Muscle layer of duodenum (tissue), 2 donors: ENCODE results near the gene OGG1.

Source experiments
- H3K27ac ChIP-seq: one replicate; pipeline ENCODE4 v1.7.0; 2013; ENCODE audit warnings: mild to moderate bottlenecking, low read length
- H3K27me3 ChIP-seq: one replicate; pipeline ENCODE4 v1.7.0; 2013; ENCODE audit warnings: low read depth, mild to moderate bottlenecking, control low read depth, low read length
- H3K36me3 ChIP-seq, 2 donors: one replicate each; pipeline ENCODE4 v1.7.0; 2013; ENCODE audit warnings: low read length in 2 of 2, control low read depth in 1 of 2, mild to moderate bottlenecking in 1 of 2; ENCODE audit not compliant: insufficient read depth in 2 of 2, control insufficient read depth in 1 of 2
- H3K4me1 ChIP-seq, 2 donors: one replicate each; pipeline ENCODE4 v1.7.0; 2013; ENCODE audit warnings: low read length in 2 of 2, mild to moderate bottlenecking in 2 of 2, control low read depth in 1 of 2, moderate library complexity in 1 of 2; ENCODE audit not compliant: insufficient read depth in 2 of 2, control insufficient read depth in 1 of 2
- H3K4me3 ChIP-seq, 2 donors: one replicate each; pipeline ENCODE4 v1.7.0; 2013; ENCODE audit warnings: low read length in 2 of 2, low read depth in 1 of 2, mild to moderate bottlenecking in 1 of 2
- H3K9me3 ChIP-seq, 2 donors: one replicate each; pipeline ENCODE4 v1.7.0; 2013; ENCODE audit warnings: low read length in 2 of 2, control low read depth in 1 of 2, mild to moderate bottlenecking in 1 of 2; ENCODE audit not compliant: control insufficient read depth in 1 of 2
- donor health status: healthy.

OGG1 gene

DNA sequence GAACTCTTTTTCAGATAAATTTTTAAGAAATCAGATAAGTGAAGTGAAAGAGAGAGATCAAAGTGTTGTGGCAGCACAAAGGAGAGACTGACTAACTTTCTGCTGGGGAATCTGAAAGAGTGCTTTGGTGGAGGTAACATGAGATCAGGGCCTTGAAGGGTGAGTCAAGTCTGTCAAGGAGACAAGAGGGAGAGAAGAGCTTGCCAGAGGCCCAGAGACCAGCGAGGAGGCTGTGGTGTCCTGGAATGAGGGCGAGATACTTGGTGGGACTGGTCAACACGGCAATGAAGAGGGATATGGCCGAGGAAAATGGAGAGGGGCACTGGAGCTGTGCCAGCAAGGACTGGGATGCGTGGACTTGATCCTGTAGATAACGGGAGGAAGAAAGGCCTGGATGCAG, 38.0 kb downstream of the OGG1 start:
- Histone ChIP-seq H3K9me3 (no peaks in the 10 kb centered on the region), H3K4me1 (peaks cover 5 to 13% of the 10 kb centered on the region in 2 donors), H3K27me3 (no peaks in the 10 kb centered on the region), H3K27ac (no peak overlapping the region), H3K4me3 (no peak overlapping the region), H3K36me3 (peaks cover 51 to 64% of the 10 kb centered on the region in 2 donors)

DNA sequence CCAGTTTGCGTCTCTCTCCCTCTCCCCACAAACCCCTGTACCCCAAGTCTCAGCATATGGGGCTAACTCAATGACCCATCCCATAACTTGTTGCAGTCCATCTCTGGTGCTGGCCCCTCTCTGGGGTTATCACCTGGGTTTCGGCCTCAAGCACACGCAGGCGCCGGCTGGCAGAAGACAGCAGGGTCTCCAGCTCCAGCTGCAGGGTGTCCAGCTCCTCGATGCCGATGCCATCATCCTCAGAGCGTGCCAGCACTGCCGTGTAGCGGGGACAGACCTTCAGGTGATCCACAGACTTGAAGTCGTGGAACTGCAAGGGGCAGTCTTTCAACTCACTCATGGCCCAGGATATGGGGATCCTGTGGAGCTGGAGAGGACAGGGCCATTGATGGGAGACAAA, 41.4 kb downstream of the OGG1 start:
- Histone ChIP-seq H3K27me3 (no peaks in the 10 kb centered on the region), H3K27ac (peak overlapping the region; percentile 97), H3K4me1 (peaks cover 5 to 38% of the 10 kb centered on the region in 2 donors), H3K9me3 (no peaks in the 10 kb centered on the region), H3K4me3 (no peak overlapping the region), H3K36me3 (peaks cover 30 to 38% of the 10 kb centered on the region in 2 donors)

DNA sequence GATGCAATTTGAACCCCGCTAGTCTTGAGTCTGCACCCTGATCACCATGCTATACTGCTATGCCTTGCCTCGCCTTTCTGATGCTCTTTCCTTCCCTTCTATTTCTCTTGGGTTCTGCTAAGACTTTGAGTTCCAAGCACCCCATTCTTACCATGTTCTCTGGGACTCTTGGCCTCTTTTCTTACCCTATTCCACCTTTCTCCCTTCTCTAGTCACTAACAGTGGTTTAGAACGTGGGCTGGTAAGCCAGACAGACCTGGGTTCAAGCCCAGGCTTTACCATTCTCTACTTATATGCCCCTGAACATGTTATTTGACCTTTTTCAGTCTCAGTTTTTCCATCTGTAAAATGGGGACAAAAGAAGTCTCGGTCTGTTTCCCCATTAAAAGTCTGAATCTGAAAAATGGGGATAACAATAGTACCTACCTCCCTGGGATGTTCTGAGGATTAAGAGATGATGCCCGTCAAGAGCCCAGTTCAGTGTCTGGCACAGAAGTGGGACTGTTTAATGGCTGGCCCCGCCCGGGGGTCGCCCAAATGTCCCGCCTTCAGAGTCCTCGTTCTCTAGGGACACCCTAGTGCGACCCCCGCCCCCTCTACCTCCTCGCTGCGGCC, 42.1 kb downstream of the OGG1 start:
- peak overlapping the region; percentile 97 to 98 for H3K4me3 ChIP-seq
- peaks cover 24 to 31% of the 10 kb centered on the region in 2 donors for H3K36me3 ChIP-seq
- peak overlapping the region; percentile 97 for H3K27ac ChIP-seq
- H3K27me3 ChIP-seq, result no peaks in the 10 kb centered on the region
- H3K9me3 ChIP-seq, result no peaks in the 10 kb centered on the region
- H3K4me1 ChIP-seq, result peaks cover 5 to 41% of the 10 kb centered on the region in 2 donors

DNA sequence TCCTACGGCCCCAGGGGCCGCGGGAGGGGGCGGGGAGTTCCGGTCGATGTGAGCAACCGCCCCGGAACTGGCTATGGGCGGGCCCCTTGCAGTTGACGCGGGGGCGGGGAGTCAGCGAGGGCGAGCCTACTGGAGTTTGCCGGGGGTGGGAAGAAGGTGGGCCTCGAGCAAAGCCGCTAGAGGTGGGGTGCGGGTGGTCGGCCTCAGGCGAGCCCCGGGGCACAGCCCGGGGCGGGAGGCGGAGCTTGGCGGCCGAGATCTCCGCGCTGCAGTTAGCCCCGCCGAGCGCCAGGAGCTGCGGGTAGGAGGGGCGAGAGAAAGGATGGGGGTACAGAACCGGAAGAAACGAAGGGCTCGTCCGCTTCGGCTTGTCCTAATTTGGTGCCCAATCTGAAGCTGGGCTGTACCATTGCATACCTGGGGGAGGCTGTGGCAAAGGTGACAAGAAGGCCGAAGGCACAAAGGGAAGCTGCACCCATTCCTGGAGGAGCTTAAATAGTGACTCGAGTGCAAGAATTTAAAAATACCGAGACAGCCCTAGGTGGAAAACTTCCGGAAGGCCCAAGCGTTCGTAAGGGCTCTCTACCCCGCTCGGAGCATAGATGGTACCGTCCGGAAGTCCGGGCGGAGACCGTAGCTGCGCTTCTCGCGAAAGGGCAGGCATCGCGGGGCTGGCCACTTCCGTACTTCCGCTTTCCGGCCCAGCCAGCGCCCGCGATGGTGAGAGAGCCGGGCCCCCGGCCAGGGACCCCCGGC, 42.8 kb downstream of the OGG1 start, which contains the start of the genes ARPC4 and TADA3:
Gene ARPC4 (plus strand): TSS at position 678 of the 756 bp plus-strand sequence. CDS start 40 bp downstream, at position 718.
Gene TADA3 (minus strand): TSS at position 69 of the 756 bp plus-strand sequence. CDS start 1,007 bp downstream, outside the sequence.
- Histone ChIP-seq H3K4me1 (peaks cover 5 to 41% of the 10 kb centered on the region in 2 donors), H3K27ac (peak within 1 kb of the TSS; percentile 97), H3K4me3 (peak within 1 kb of the TSS; percentile 97 to 98), H3K36me3 (peaks cover 24 to 31% of the 10 kb centered on the region in 2 donors), H3K27me3 (no peaks in the 10 kb centered on the region), H3K9me3 (no peaks in the 10 kb centered on the region)

DNA sequence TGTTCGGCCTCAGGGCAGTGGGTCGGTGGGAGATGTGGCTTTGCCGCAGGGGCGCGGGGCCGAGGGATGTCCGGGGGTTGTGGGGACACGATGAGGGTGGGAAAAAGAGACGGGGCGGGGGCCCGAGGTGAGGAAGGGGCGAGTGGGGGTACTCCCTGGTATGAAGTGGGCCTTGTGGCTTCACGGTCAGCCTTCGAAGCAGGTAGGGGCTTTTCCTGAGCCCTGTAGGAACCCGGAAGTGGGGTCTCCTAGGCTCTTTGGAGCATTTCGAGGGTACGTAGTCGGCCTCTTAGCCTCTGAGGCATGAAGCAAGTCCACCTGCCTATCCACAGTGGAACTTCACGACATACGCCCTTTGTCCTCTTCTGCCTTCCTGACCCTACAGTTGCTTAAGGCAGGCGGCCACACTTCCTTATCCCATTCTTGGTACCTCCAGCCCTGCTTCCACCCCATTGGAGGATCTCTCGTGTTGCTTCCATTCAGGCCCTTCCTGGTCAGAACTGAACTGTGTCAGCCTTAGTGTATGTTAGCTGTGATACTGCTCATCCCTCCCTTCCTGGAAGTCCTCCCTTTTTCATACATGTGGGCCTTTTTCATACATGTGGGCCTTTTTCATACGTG, 43.5 kb downstream of the OGG1 start:
- H3K9me3 ChIP-seq, result no peaks in the 10 kb centered on the region
- H3K4me1 ChIP-seq, result peaks cover 5 to 41% of the 10 kb centered on the region in 2 donors
- H3K36me3 ChIP-seq, result peaks cover 28 to 33% of the 10 kb centered on the region in 2 donors
- H3K4me3 ChIP-seq, result peak overlapping the region; percentile 97 to 98
- H3K27me3 ChIP-seq, result no peaks in the 10 kb centered on the region
- peak overlapping the region; percentile 97 for H3K27ac ChIP-seq

DNA sequence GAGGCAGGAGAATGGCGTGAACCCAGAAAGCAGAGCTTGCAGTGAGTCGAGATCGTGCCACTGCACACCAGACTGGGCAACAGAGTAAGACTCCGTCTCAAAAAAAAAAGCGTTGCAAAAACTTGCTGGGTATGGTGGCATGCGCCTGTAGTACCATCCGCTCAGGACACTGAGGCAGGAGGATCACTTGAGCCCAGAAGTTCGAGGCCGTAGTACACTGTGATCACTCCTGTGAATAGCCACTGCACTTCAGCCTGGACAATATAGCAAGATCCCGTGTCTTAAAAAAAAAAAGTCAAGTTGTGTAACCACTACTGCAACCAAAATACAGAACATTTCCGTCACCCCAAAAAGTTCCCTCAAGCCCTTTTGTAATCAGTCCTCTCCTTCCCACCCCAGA, 44.6 kb downstream of the OGG1 start:
- no peak overlapping the region for H3K4me3 ChIP-seq
- H3K27ac ChIP-seq, result no peak overlapping the region
- peaks cover 29 to 36% of the 10 kb centered on the region in 2 donors for H3K36me3 ChIP-seq
- no peaks in the 10 kb centered on the region for H3K27me3 ChIP-seq
- peaks cover 5 to 41% of the 10 kb centered on the region in 2 donors for H3K4me1 ChIP-seq
- no peaks in the 10 kb centered on the region for H3K9me3 ChIP-seq

DNA sequence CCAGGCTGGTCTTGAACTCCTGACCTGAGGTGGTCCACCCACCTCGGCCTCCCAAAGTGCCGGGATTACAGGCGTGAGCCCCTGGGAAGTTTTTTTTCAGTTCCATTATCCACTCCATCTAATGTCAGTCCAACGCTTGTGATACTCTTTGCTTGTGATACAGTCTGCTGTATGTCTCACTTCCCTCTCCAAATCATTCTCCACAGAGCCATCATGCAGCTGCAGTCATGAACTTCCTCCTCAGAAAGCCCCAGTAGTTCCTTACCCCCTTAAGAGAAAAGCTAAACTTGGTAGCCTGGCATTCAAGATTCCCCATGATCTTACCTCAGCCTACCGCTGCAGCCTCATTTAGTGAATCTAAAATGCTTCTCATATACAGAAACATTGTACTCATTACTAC, 45.5 kb downstream of the OGG1 start:
- Histone ChIP-seq H3K9me3 (no peaks in the 10 kb centered on the region), H3K27ac (no peak overlapping the region), H3K36me3 (peaks cover 29 to 40% of the 10 kb centered on the region in 2 donors), H3K4me1 (peaks cover 5 to 41% of the 10 kb centered on the region in 2 donors), H3K4me3 (no peak overlapping the region), H3K27me3 (no peaks in the 10 kb centered on the region)

DNA sequence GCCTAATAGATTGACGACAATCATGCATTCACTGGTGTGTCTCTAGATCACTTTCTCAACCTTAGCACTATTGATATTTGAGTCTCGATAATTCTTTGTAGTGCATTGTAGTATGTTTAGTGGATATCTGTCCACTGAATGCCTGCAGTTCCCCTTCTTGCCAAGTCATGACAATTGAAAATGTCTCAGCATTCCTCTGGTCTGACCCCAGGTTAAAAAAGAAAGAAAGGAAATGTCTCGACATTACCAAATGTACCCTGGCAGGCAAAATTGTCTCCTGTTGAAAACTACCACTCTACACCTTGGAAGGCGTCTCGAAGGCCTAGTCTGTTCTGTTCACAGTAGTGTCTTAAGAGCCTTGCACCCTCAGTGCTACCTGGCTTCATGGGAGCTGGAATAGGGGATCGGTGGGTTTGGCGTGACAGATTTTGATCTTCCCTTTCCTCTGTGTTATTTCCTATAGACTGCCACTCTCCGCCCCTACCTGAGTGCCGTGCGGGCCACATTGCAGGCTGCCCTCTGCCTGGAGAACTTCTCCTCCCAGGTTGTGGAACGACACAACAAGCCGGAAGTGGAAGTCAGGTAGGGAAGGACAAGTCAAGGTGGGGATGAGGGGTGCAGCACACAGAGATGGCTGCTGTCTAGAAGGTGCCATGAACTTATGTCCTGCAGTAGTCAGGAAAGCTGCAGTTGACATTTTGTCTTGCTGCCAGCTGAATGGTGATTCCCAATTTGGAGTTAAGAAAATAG, 47.6 kb downstream of the OGG1 start:
- Histone ChIP-seq H3K36me3 (peaks cover 39 to 50% of the 10 kb centered on the region in 2 donors), H3K4me3 (no peak overlapping the region), H3K27ac (no peak overlapping the region), H3K4me1 (peaks cover 0 to 28% of the 10 kb centered on the region in 2 donors), H3K9me3 (no peaks in the 10 kb centered on the region), H3K27me3 (no peaks in the 10 kb centered on the region)

DNA sequence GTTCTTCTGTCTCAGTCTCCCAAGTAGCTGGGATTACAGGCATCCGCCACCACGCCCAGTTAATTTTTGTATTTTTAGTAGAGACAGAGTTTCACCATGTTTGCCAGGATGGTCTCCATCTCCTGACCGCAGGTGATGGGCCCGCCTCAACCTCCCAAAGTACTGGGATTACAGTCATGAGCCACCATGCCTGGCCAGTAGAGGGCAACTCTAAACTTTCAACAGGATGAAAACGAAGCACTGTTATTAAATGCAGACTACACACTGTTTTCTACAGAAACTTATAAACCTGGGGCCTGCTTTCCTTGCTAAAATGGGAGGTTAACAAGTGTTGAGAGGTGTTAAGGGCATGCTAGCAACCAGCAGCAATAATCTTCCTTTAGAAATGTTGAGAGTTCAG, 50.8 kb downstream of the OGG1 start:
- Histone ChIP-seq H3K36me3 (peaks cover 64 to 78% of the 10 kb centered on the region in 2 donors), H3K27ac (no peak overlapping the region), H3K9me3 (no peaks in the 10 kb centered on the region), H3K4me3 (no peak overlapping the region), H3K27me3 (no peaks in the 10 kb centered on the region), H3K4me1 (peaks cover 0 to 9% of the 10 kb centered on the region in 2 donors)

DNA sequence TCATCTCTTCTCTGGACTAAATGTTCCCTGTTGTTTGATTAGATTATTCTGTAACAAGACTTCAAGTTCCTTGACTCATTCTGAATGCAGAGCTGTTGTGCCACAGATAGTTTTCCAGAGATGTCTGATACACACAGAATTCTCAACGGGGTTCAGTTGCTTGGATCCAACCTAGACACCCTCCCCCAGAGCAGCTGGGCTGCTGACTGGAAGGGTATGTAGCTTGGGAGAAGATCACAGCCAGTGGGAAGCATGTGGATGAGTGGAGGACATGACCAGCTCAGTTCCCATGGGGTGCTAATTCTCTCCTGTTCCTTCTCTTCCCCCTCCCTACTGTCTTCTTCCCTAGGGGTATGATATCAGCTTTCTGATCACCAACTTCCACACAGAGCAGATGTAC, 53.7 kb downstream of the OGG1 start:
- no peaks in the 10 kb centered on the region for H3K4me1 ChIP-seq
- no peak overlapping the region for H3K27ac ChIP-seq
- peaks cover 57 to 86% of the 10 kb centered on the region in 2 donors for H3K36me3 ChIP-seq
- H3K4me3 ChIP-seq, result no peak overlapping the region
- no peaks in the 10 kb centered on the region for H3K9me3 ChIP-seq
- no peaks in the 10 kb centered on the region for H3K27me3 ChIP-seq

DNA sequence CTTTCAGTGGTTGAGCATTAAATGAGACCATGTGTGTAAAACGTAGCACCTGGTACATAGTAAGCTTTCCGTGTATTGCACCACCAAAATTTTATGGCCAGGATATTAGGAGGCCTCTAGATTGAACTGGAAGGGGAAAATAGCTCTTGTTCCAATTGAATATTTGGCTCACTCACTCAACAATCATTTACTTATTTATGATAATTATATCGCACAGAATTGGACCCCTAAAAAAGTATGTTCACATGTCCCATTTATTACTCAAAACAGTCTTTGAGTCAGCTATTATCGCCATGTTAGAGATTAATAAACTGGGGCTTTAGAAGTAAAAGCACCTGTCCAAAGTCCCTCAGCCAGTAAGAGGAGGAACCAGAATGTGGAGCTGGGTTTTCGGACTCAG, 55.2 kb downstream of the OGG1 start:
- H3K27ac ChIP-seq, result no peak overlapping the region

More for the DNA sequence above, 55.2 kb downstream of the OGG1 start:
- Histone ChIP-seq H3K27me3 (no peaks in the 10 kb centered on the region), H3K36me3 (peaks cover 47 to 73% of the 10 kb centered on the region in 2 donors), H3K4me1 (no peaks in the 10 kb centered on the region), H3K9me3 (no peaks in the 10 kb centered on the region), H3K4me3 (no peak overlapping the region)
